HEK293T (cell line): Measurements from ENCODE around the gene TENM3.

Experiments used
- BHLHE40 ChIP-seq: fragments of 450-650 bp; IDR thresholded peaks from 2 replicates; pipeline ENCODE4 v1.6.1; 2016; ENCODE audit warnings: mild to moderate bottlenecking, moderate library complexity, borderline replicate concordance
- ELF4 ChIP-seq: fragments of 450-650 bp; IDR thresholded peaks from 2 replicates; pipeline ENCODE4 v1.6.1; 2017; ENCODE audit warnings: antibody characterized with exemption
- FOXK2 ChIP-seq: fragments of 450-650 bp; IDR thresholded peaks from 2 replicates; pipeline ENCODE4 v1.6.1; 2016; ENCODE audit warnings: mild to moderate bottlenecking
- FOXM1 ChIP-seq: fragments of 450-650 bp; IDR thresholded peaks from 2 replicates; pipeline ENCODE4 v1.6.1; 2017; ENCODE audit warnings: mild to moderate bottlenecking, borderline replicate concordance
- L3MBTL2 ChIP-seq: fragments of 450-650 bp; conservative IDR thresholded peaks from 2 replicates; pipeline ENCODE4 v1.6.1; 2016; ENCODE audit warnings: mild to moderate bottlenecking
- PKNOX1 ChIP-seq: fragments of 450-650 bp; IDR thresholded peaks from 2 replicates; pipeline ENCODE4 v1.6.1; 2016
- SP1 ChIP-seq: fragments of 450-650 bp; IDR thresholded peaks from 2 replicates; pipeline ENCODE4 v1.6.1; 2017
- SUZ12 ChIP-seq: fragments of 450-650 bp; IDR thresholded peaks from 2 replicates; pipeline ENCODE4 v1.6.1; 2016; ENCODE audit warnings: mild to moderate bottlenecking
- TARDBP ChIP-seq: fragments of 450-650 bp; IDR thresholded peaks from 2 replicates; pipeline ENCODE4 v1.6.1; 2016
- ZNF384 ChIP-seq: fragments of 450-650 bp; IDR thresholded peaks from 2 replicates; pipeline ENCODE4 v1.6.1; 2016

- no peak for TF ChIP-seq FOXM1
- no peak for TF ChIP-seq ZNF384
- TF ChIP-seq BHLHE40, result no peak
- TF ChIP-seq SUZ12, result no peak
- no peak for TF ChIP-seq ELF4
- no peak for TF ChIP-seq SP1
- TF ChIP-seq FOXK2, result no peak
- no peak for TF ChIP-seq TARDBP
- no peak for TF ChIP-seq L3MBTL2
- TF ChIP-seq PKNOX1, result no peak
Measured at GRCh38 chr4:182600856-182601255, 357.7 kb downstream of the TENM3 start.
